ENCODE results near the gene SLC49A3. TPM values are rescaled to one million over a fixed set of nuclear protein-coding genes. Genes with fewer than 3 reads are reported as not detected.
A peak's percentile ranks its signal among the peaks of the same experiment; 100 is the strongest.
"Not testable (repeated sequence)": the region's sequence is repeated elsewhere in the genome, so short reads cannot be mapped to it uniquely, and the experiment has no call there.

Gene SLC49A3
- total RNA-seq, 1 experiment from 2014 or later: not detected

GRCh38 chr4:712093-712492 lies 23.1 kb upstream of the SLC49A3 start:
- peaks cover 43% of the 10 kb centered on the region for H3K36me3 ChIP-seq
- H3K27me3 ChIP-seq: no peaks in the 10 kb centered on the region
- no peak overlapping the region for H3K27ac ChIP-seq
- no peaks in the 10 kb centered on the region; the same call in 1 of the 2 replicates for H3K4me1 ChIP-seq
- H3K9me3 ChIP-seq (replicated peaks): no peaks in the 10 kb centered on the region
- no peak overlapping the region for H3K4me3 ChIP-seq
- no peak for DNase-seq

- Histone ChIP-seq H3K27me3 (no peaks in the 10 kb centered on the region), H3K9me3 (replicated peaks) (no peaks in the 10 kb centered on the region), H3K4me1 (no peaks in the 10 kb centered on the region; the same call in 1 of the 2 replicates), H3K4me3 (no peak overlapping the region), H3K27ac (no peak overlapping the region), H3K36me3 (peaks cover 43% of the 10 kb centered on the region)
- no peak for DNase-seq
These were observed 22.0 kb upstream of the SLC49A3 start for GRCh38 chr4:710916-711315.

GRCh38 chr4:710116-710515 lies 21.2 kb upstream of the SLC49A3 start:
- Histone ChIP-seq H3K27me3 (no peaks in the 10 kb centered on the region), H3K4me3 (no peak overlapping the region), H3K9me3 (replicated peaks) (no peaks in the 10 kb centered on the region), H3K4me1 (no peaks in the 10 kb centered on the region; the same call in 1 of the 2 replicates), H3K36me3 (peaks cover 43% of the 10 kb centered on the region), H3K27ac (no peak overlapping the region)
- DNase-seq: no peak

- Histone ChIP-seq H3K36me3 (peaks cover 40% of the 10 kb centered on the region), H3K27ac (no peak overlapping the region), H3K27me3 (no peaks in the 10 kb centered on the region), H3K9me3 (replicated peaks) (no peaks in the 10 kb centered on the region), H3K4me1 (no peaks in the 10 kb centered on the region; the same call in 1 of the 2 replicates), H3K4me3 (no peak overlapping the region)
- DNase-seq: no peak
These were observed 20.4 kb upstream of the SLC49A3 start for GRCh38 chr4:709348-709747.

- Histone ChIP-seq H3K36me3 (peaks cover 32% of the 10 kb centered on the region), H3K9me3 (replicated peaks) (no peaks in the 10 kb centered on the region), H3K4me3 (no peak overlapping the region), H3K4me1 (no peaks in the 10 kb centered on the region; the same call in 1 of the 2 replicates), H3K27me3 (no peaks in the 10 kb centered on the region), H3K27ac (no peak overlapping the region)
- DNase-seq: no peak
These were observed 19.6 kb upstream of the SLC49A3 start for GRCh38 chr4:708631-708933.

GRCh38 chr4:707929-708630 lies 19.1 kb upstream of the SLC49A3 start:
- Histone ChIP-seq H3K27me3 (no peaks in the 10 kb centered on the region), H3K27ac (no peak overlapping the region), H3K4me1 (no peaks in the 10 kb centered on the region; the same call in 1 of the 2 replicates), H3K36me3 (peaks cover 31% of the 10 kb centered on the region), H3K9me3 (replicated peaks) (no peaks in the 10 kb centered on the region), H3K4me3 (no peak overlapping the region)
- DNase-seq: no peak

GRCh38 chr4:706834-707598 lies 18.1 kb upstream of the SLC49A3 start:
- H3K4me3 ChIP-seq: no peak overlapping the region
- no peak overlapping the region for H3K27ac ChIP-seq
- H3K9me3 ChIP-seq (replicated peaks): no peaks in the 10 kb centered on the region
- H3K36me3 ChIP-seq: peaks cover 27% of the 10 kb centered on the region
- no peak for DNase-seq
- H3K27me3 ChIP-seq: no peaks in the 10 kb centered on the region
- no peaks in the 10 kb centered on the region; the same call in 1 of the 2 replicates for H3K4me1 ChIP-seq

GRCh38 chr4:706083-706633 lies 17.2 kb upstream of the SLC49A3 start:
- H3K4me1 ChIP-seq; H3K27me3 ChIP-seq; DNase-seq; H3K9me3 ChIP-seq (replicated peaks): not testable (repeated sequence)
- peaks cover 27% of the 10 kb centered on the region for H3K36me3 ChIP-seq
- H3K4me3 ChIP-seq: peak overlapping the region; percentile 100
- peak overlapping the region; percentile 89 for H3K27ac ChIP-seq

- Histone ChIP-seq H3K9me3 (replicated peaks) (no peaks in the 10 kb centered on the region), H3K36me3 (peaks cover 20% of the 10 kb centered on the region), H3K4me3 (peak within 1 kb of the TSS; percentile 100), H3K4me1 (no peaks in the 10 kb centered on the region; the same call in 1 of the 2 replicates), H3K27me3 (no peaks in the 10 kb centered on the region), H3K27ac (peak within 1 kb of the TSS; percentile 89)
- peak; percentile 97 for DNase-seq
These were observed 16.5 kb upstream of the SLC49A3 start, which contains the start of gene PCGF3 for GRCh38 chr4:705278-706082. Gene PCGF3 (plus strand): TSS chr4:705832. CDS start chr4:733681, 27,849 bp downstream.

GRCh38 chr4:704971-705277 lies 16.0 kb upstream of the SLC49A3 start:
- no peaks in the 10 kb centered on the region for H3K9me3 ChIP-seq (replicated peaks)
- H3K27ac ChIP-seq: no peak overlapping the region
- peak overlapping the region; percentile 100 for H3K4me3 ChIP-seq
- no peak for DNase-seq
- H3K27me3 ChIP-seq: no peaks in the 10 kb centered on the region
- H3K4me1 ChIP-seq: no peaks in the 10 kb centered on the region; the same call in 1 of the 2 replicates
- peaks cover 16% of the 10 kb centered on the region; the same call in 1 of the 2 replicates for H3K36me3 ChIP-seq

GRCh38 chr4:704198-704891 lies 15.4 kb upstream of the SLC49A3 start:
- no peaks in the 10 kb centered on the region for H3K27me3 ChIP-seq
- H3K9me3 ChIP-seq (replicated peaks): no peaks in the 10 kb centered on the region
- H3K4me3 ChIP-seq: no peak overlapping the region
- no peak for DNase-seq
- H3K4me1 ChIP-seq: no peaks in the 10 kb centered on the region; the same call in 1 of the 2 replicates
- peaks cover 10% of the 10 kb centered on the region; the same call in 1 of the 2 replicates for H3K36me3 ChIP-seq
- H3K27ac ChIP-seq: no peak overlapping the region

- H3K4me3 ChIP-seq: no peak overlapping the region
- no peaks in the 10 kb centered on the region; the same call in 1 of the 2 replicates for H3K4me1 ChIP-seq
- DNase-seq: no peak
- H3K27ac ChIP-seq: no peak overlapping the region
- no peaks in the 10 kb centered on the region for H3K9me3 ChIP-seq (replicated peaks)
- H3K36me3 ChIP-seq: peaks cover 6% of the 10 kb centered on the region; the same call in 1 of the 2 replicates
- H3K27me3 ChIP-seq: no peaks in the 10 kb centered on the region
These were observed 14.6 kb upstream of the SLC49A3 start for GRCh38 chr4:703336-704197.

GRCh38 chr4:702618-703048 lies 13.7 kb upstream of the SLC49A3 start:
- Histone ChIP-seq H3K4me1 (no peaks in the 10 kb centered on the region; the same call in 1 of the 2 replicates), H3K4me3 (no peak overlapping the region), H3K27me3 (no peaks in the 10 kb centered on the region), H3K9me3 (replicated peaks) (no peaks in the 10 kb centered on the region), H3K27ac (no peak overlapping the region), H3K36me3 (no peaks in the 10 kb centered on the region)
- DNase-seq: no peak
